IMR-90 (cell line): ENCODE data around the gene KRT79. TPM values are rescaled to one million over a fixed set of nuclear protein-coding genes. Genes with fewer than 3 reads are reported as not detected.
A peak's percentile ranks its signal among the peaks of the same experiment; 100 is the strongest.

Experiments
- ATAC-seq: fragments of 200-7000 bp; cut with Tn5 transposase; 2 replicates; pipeline ENCODE4 v1.9.1; 2020; ENCODE audit warnings: low read depth, mild to moderate bottlenecking, moderate library complexity
- BruUV-seq: library from RNA; stranded (reverse); fragments of 400-500 nt; replicated peaks from 2 replicates; lab custom pipeline; 2021; lab: Mats Ljungman, UMichigan
- CTCF ChIA-PET: fragments of 300-600 bp; formaldehyde crosslinking; extraction: SDS; loops from one replicate; lab custom pipeline; 2021; ENCODE audit warnings: antibody characterized with exemption; lab: Yijun Ruan, JAX
- POLR2A ChIA-PET: fragments of 300-600 bp; sonication (Branson Sonifier 250); formaldehyde crosslinking; loops from one replicate; lab custom pipeline; 2022; ENCODE audit warnings: antibody characterized with exemption; ENCODE audit not compliant: unreplicated experiment; lab: Charles Lee
- DNase-seq: peaks from one replicate; pipeline ENCODE4 v3.0.0; 2013
- H2AFZ ChIP-seq: replicated peaks from 2 replicates; pipeline ENCODE3; 2013; ENCODE audit warnings: low read length, mild to moderate bottlenecking; ENCODE audit not compliant: poor library complexity
- H2AK5ac ChIP-seq: 2 replicates; pipeline ENCODE4 v1.6.1; 2013; ENCODE audit warnings: low read depth, low read length, inconsistent platforms
- H2AK9ac ChIP-seq: replicated peaks from 2 replicates; pipeline ENCODE3; 2013; ENCODE audit warnings: mild to moderate bottlenecking, low read depth, low read length, moderate library complexity; ENCODE audit not compliant: poor library complexity
- H2BK120ac ChIP-seq: 2 replicates; pipeline ENCODE4 v1.6.1; 2013; ENCODE audit warnings: low read depth, low read length, inconsistent platforms
- H2BK15ac ChIP-seq: 3 replicates; pipeline ENCODE4 v1.6.1; 2013; ENCODE audit warnings: low read depth, low read length, inconsistent platforms
- H2BK20ac ChIP-seq: 2 replicates; pipeline ENCODE4 v1.6.1; 2013; ENCODE audit warnings: low read depth, mild to moderate bottlenecking, inconsistent platforms, low read length, moderate library complexity
- H2BK5ac ChIP-seq: 2 replicates; pipeline ENCODE4 v1.6.1; 2013; ENCODE audit warnings: mild to moderate bottlenecking, low read depth, low read length, inconsistent platforms; ENCODE audit not compliant: poor library complexity, severe bottlenecking
- H3K14ac ChIP-seq: replicated peaks from 2 replicates; pipeline ENCODE4 v1.6.1; 2013; ENCODE audit warnings: low read depth, low read length, inconsistent platforms
- H3K18ac ChIP-seq: 2 replicates; pipeline ENCODE4 v1.6.1; 2013; ENCODE audit warnings: low read depth, low read length, control low read depth
- H3K23ac ChIP-seq: 2 replicates; pipeline ENCODE4 v1.6.1; 2013; ENCODE audit warnings: low read depth, low read length, inconsistent platforms
- H3K27ac ChIP-seq: 2 replicates; pipeline ENCODE4 v1.5.1; 2013; ENCODE audit warnings: mild to moderate bottlenecking, control low read depth, low read length; ENCODE audit not compliant: insufficient read depth
- H3K27me3 ChIP-seq: 2 replicates; pipeline ENCODE4 v1.6.1; 2013; ENCODE audit warnings: low read length; ENCODE audit not compliant: control insufficient read depth, insufficient read depth
- H3K36me3 ChIP-seq: 2 replicates; pipeline ENCODE4 v1.6.1; 2013; ENCODE audit warnings: low read length, mixed read lengths; ENCODE audit not compliant: control insufficient read depth, insufficient read depth
- H3K4ac ChIP-seq: 2 replicates; pipeline ENCODE4 v1.6.1; 2013; ENCODE audit warnings: low read depth, low read length, inconsistent platforms
- H3K4me1 ChIP-seq: 2 replicates; pipeline ENCODE4 v1.6.1; 2013; ENCODE audit warnings: low read length, mixed read lengths; ENCODE audit not compliant: control insufficient read depth, insufficient read depth
- H3K4me2 ChIP-seq: 2 replicates; pipeline ENCODE4 v1.6.1; 2013; ENCODE audit warnings: low read depth, mild to moderate bottlenecking, control low read depth, low read length, moderate library complexity
- H3K4me3 ChIP-seq: 2 replicates; pipeline ENCODE4 v1.5.1; 2013; ENCODE audit warnings: low read depth, mild to moderate bottlenecking, control low read depth, low read length, moderate library complexity; ENCODE audit not compliant: insufficient read depth
- H3K56ac ChIP-seq: 2 replicates; pipeline ENCODE4 v1.6.1; 2013; ENCODE audit warnings: low read length, inconsistent platforms; ENCODE audit not compliant: insufficient read depth; ENCODE audit errors: extremely low read depth
- H3K79me1 ChIP-seq, 2 experiments: 2 replicates each; pipeline ENCODE4 v1.6.1; 2013; ENCODE audit warnings: low read length in 2 of 2, inconsistent platforms in 1 of 2, low read depth in 1 of 2
- H3K9ac ChIP-seq: 2 replicates; pipeline ENCODE4 v1.6.1; 2013; ENCODE audit warnings: low read depth, low read length, control low read depth
- H3K9me1 ChIP-seq: 2 replicates; pipeline ENCODE4 v1.6.1; 2013; ENCODE audit warnings: low read length, inconsistent platforms; ENCODE audit not compliant: insufficient read depth
- H3K9me3 ChIP-seq: 2 replicates; pipeline ENCODE4 v1.6.1; 2013; ENCODE audit warnings: low read length; ENCODE audit not compliant: control insufficient read depth, insufficient read depth
- H4K20me1 ChIP-seq: 2 replicates; pipeline ENCODE4 v1.6.1; 2013; ENCODE audit warnings: low read length, inconsistent platforms; ENCODE audit not compliant: insufficient read depth
- H4K5ac ChIP-seq: 2 replicates; pipeline ENCODE4 v1.6.1; 2013; ENCODE audit warnings: mild to moderate bottlenecking, low read depth, low read length, control low read depth
- H4K8ac ChIP-seq, 2 experiments: 2 replicates each; pipeline ENCODE4 v1.6.1; 2013; ENCODE audit warnings: low read depth in 2 of 2, low read length in 2 of 2, control low read depth in 1 of 2, inconsistent platforms in 1 of 2
- H4K91ac ChIP-seq: 2 replicates; pipeline ENCODE4 v1.6.1; 2013; ENCODE audit warnings: low read depth, low read length, inconsistent platforms; ENCODE audit not compliant: insufficient read depth
- BHLHE40 ChIP-seq: fragments of 150-350 bp; IDR thresholded peaks from 2 replicates; pipeline ENCODE4 v1.6.1; 2016; ENCODE audit warnings: mild to moderate bottlenecking, low read depth, low read length
- CEBPB ChIP-seq: IDR thresholded peaks from 2 replicates; pipeline ENCODE4 v1.6.1; 2012; ENCODE audit warnings: low read depth, low read length, improper control_type of control experiment
- CHD1 ChIP-seq: IDR thresholded peaks from 2 replicates; pipeline ENCODE4 v1.6.1; 2012; ENCODE audit warnings: low read depth, low read length, improper control_type of control experiment
- CTCF ChIP-seq: conservative IDR thresholded peaks from 2 replicates; pipeline ENCODE4 v1.5.1; 2012; ENCODE audit warnings: mild to moderate bottlenecking, low read depth, low read length, improper control_type of control experiment
- ELK1 ChIP-seq: fragments of 150-350 bp; IDR thresholded peaks from 2 replicates; pipeline ENCODE4 v1.6.1; 2016; ENCODE audit warnings: low read depth, mild to moderate bottlenecking, low read length, moderate library complexity, borderline replicate concordance
- FOS ChIP-seq: fragments of 150-350 bp; IDR thresholded peaks from 2 replicates; pipeline ENCODE4 v1.6.1; 2016; ENCODE audit warnings: low read depth, low read length
- MAFK ChIP-seq: IDR thresholded peaks from 2 replicates; pipeline ENCODE4 v1.6.1; 2012; ENCODE audit warnings: low read depth, low read length, improper control_type of control experiment
- MAZ ChIP-seq: IDR thresholded peaks from 2 replicates; pipeline ENCODE4 v1.6.1; 2012; ENCODE audit warnings: low read depth, mild to moderate bottlenecking, low read length, improper control_type of control experiment, moderate library complexity, borderline replicate concordance
- MXI1 ChIP-seq: IDR thresholded peaks from 2 replicates; pipeline ENCODE4 v1.6.1; 2012; ENCODE audit warnings: low read depth, mild to moderate bottlenecking, low read length, moderate library complexity, borderline replicate concordance
- POLR2A ChIP-seq: IDR thresholded peaks from 2 replicates; pipeline ENCODE4 v1.6.1; 2012; ENCODE audit warnings: mild to moderate bottlenecking, low read depth, low read length
- RAD21 ChIP-seq: IDR thresholded peaks from 2 replicates; pipeline ENCODE4 v1.6.1; 2012; ENCODE audit warnings: low read length, improper control_type of control experiment
- RCOR1 ChIP-seq: IDR thresholded peaks from 2 replicates; pipeline ENCODE4 v1.6.1; 2012; ENCODE audit warnings: mild to moderate bottlenecking, low read length, improper control_type of control experiment; ENCODE audit not compliant: insufficient replicate concordance
- RFX5 ChIP-seq: IDR thresholded peaks from 2 replicates; pipeline ENCODE4 v1.8.0; 2012; ENCODE audit warnings: low read depth, mild to moderate bottlenecking, low read length, moderate library complexity
- SMC3 ChIP-seq: fragments of 150-350 bp; IDR thresholded peaks from 2 replicates; pipeline ENCODE4 v1.6.1; 2016; ENCODE audit warnings: low read depth, mild to moderate bottlenecking, antibody characterized with exemption, low read length, moderate library complexity
- USF2 ChIP-seq: fragments of 150-350 bp; IDR thresholded peaks from 2 replicates; pipeline ENCODE4 v1.6.1; 2017; ENCODE audit warnings: mild to moderate bottlenecking, antibody characterized with exemption, low read length, low read depth
- WGBS, 2 experiments: methylation state at CpG; one replicate each; pipeline versions ENCODE4 v1.1.5 to v1.1.7; 2013; ENCODE audit warnings: missing lambda C conversion rate in 2 of 2; ENCODE audit not compliant: insufficient read length in 1 of 2; ENCODE audit errors: extremely low coverage in 2 of 2; 5-methylcytosine and 5-hydroxymethylcytosine counted together
- dilution Hi-C: fragments of 300-500 bp; cut with HindIII; formaldehyde crosslinking; loops from one replicate; pipeline ENCODE4 v1.14.3; 2018; ENCODE audit warnings: low sequenced_read_pairs; ENCODE audit not compliant: unreplicated experiment
- in situ Hi-C: fragments of 300-500 bp; cut with MboI; formaldehyde crosslinking; loops from 3 replicates; pipeline ENCODE4 v1.14.3; 2019; ENCODE audit warnings: low sequenced_read_pairs, inconsistent platforms, mixed read lengths
- intact Hi-C: fragments of 100-400 bp; cut with micrococcal nuclease; formaldehyde crosslinking; loops from 2 replicates; pipeline ENCODE4 v1.10.0; 2022
- polyA plus RNA-seq, 3 experiments: library from polyadenylated mRNA; depleted of rRNA; stranded (reverse); fragments of >200 nt; gene quantifications; 2 replicates each; pipeline ENCODE4 v1.2.3, GENCODE V29; 2012; ENCODE audit warnings: low replicate concordance in 1 of 3
- total RNA-seq: library from RNA; depleted of rRNA; stranded (reverse); fragments of >200 nt; gene quantifications from 2 replicates; pipeline ENCODE4 v1.2.3, GENCODE V29; 2012

The KRT79 gene
- total and polyA plus RNA-seq, 2 of the 4 experiments (the other 2 are of a cell fraction) = under 0.01 to 0.24 TPM

- Histone ChIP-seq H2AFZ (peak overlapping the region; percentile 64), H2BK5ac (no peak overlapping the region), H3K4me1 (no peaks in the 10 kb centered on the region), H3K36me3 (no peaks in the 10 kb centered on the region), H3K4ac (no peak overlapping the region), H3K14ac (no peak overlapping the region), H3K23ac (no peak overlapping the region), H3K27me3 (peaks cover 42% of the 10 kb centered on the region), H3K9ac (no peak overlapping the region), H2AK9ac (no peak overlapping the region), H2BK120ac (no peak overlapping the region), H4K20me1 (no peaks in the 10 kb centered on the region), H2BK20ac (no peak overlapping the region), H3K9me1 (no peaks in the 10 kb centered on the region), H4K8ac (no peak overlapping the region), H2AK5ac (no peak overlapping the region), H3K9me3 (no peaks in the 10 kb centered on the region), H3K4me3 (no peak overlapping the region), H3K18ac (no peak overlapping the region), H3K27ac (no peak overlapping the region), H2BK15ac (no peak overlapping the region), H3K4me2 (no peak overlapping the region), H3K56ac (no peak overlapping the region), H4K91ac (no peak overlapping the region), H4K5ac (no peak overlapping the region), H3K79me1 (no peaks in the 10 kb centered on the region)
- POLR2A ChIA-PET = no interaction called here
- DNase-seq (no peak), ATAC-seq (no peak)
- in situ Hi-C loops (no loop called here), intact Hi-C loops (no loop called here), dilution Hi-C loops (no loop called here)
- CTCF ChIA-PET = no interaction called here
- BruUV-seq = no TSS peak
- WGBS, 2 experiments = 65% methylated on average over 6 of the region's 19 CpGs; no CpG with 5 or more reads in 1 of the 2 experiments
- TF ChIP-seq RAD21 = no peak
- TF ChIP-seq USF2 = no peak
- TF ChIP-seq FOS = no peak
- no peak for TF ChIP-seq CEBPB
- no peak for TF ChIP-seq RCOR1
- no peak for TF ChIP-seq CTCF
- TF ChIP-seq CHD1 = no peak
- TF ChIP-seq MAFK = no peak
- TF ChIP-seq MAZ = no peak
- no peak for TF ChIP-seq ELK1
- no peak for TF ChIP-seq SMC3
- no peak for TF ChIP-seq MXI1
- TF ChIP-seq BHLHE40 = no peak
- TF ChIP-seq RFX5 = no peak
- TF ChIP-seq POLR2A = no peak
Measured at GRCh38 chr12:52790427-52791270, 43.5 kb downstream of the KRT79 start.
